GM18507 (cell line): ENCODE results near the gene CBR1.
"Not testable (repeated sequence)": the region's sequence is repeated elsewhere in the genome, so short reads cannot be mapped to it uniquely, and the experiment has no call there.

ENCODE experiments used
- DNase-seq: peaks from one replicate; pipeline ENCODE4 v3.0.0; 2011; ENCODE audit warnings: low read depth; ENCODE audit not compliant: insufficient read length; ENCODE audit errors: extremely low spot score
- FAIRE-seq: peaks from 2 replicates; lab custom pipeline; 2011; peaks lifted over from hg19 to GRCh38; lab: Jason Lieb, UNC

Gene CBR1

GRCh38 chr21:36045993-36046392 is 23.8 kb upstream of the CBR1 start:
- no peak for FAIRE-seq
- no peak for DNase-seq

- FAIRE-seq, result no peak
- no peak for DNase-seq
These were observed 22.7 kb upstream of the CBR1 start for GRCh38 chr21:36047139-36047538.

- DNase-seq (no peak), FAIRE-seq (no peak)
These were observed 21.5 kb upstream of the CBR1 start for GRCh38 chr21:36048357-36048756.

GRCh38 chr21:36052860-36053714 is 16.7 kb upstream of the CBR1 start:
- FAIRE-seq, result no peak
- DNase-seq, result no peak

GRCh38 chr21:36053715-36054062 is 16.1 kb upstream of the CBR1 start:
- no peak for DNase-seq
- FAIRE-seq, result no peak

GRCh38 chr21:36055551-36055950 is 14.3 kb upstream of the CBR1 start:
- FAIRE-seq, result no peak
- DNase-seq, result no peak

GRCh38 chr21:36059823-36060158 is 10.0 kb upstream of the CBR1 start:
- FAIRE-seq (peak; percentile 31), DNase-seq (no peak)

GRCh38 chr21:36060159-36060921 is 9.5 kb upstream of the CBR1 start, which contains the start of gene SETD4:
TSS of gene SETD4 (minus strand) at chr21:36060526. CDS start at chr21:36058888, 1,638 bp downstream.
- DNase-seq (peak; percentile 96), FAIRE-seq (peak; percentile 92)

- DNase-seq, result no peak
- no peak for FAIRE-seq
These were observed 8.4 kb upstream of the CBR1 start for GRCh38 chr21:36061445-36061844.

GRCh38 chr21:36063375-36064084 is 6.3 kb upstream of the CBR1 start:
- DNase-seq (no peak), FAIRE-seq (no peak)

GRCh38 chr21:36064085-36064460 is 5.8 kb upstream of the CBR1 start:
- no peak for FAIRE-seq
- DNase-seq, result no peak

GRCh38 chr21:36065497-36066036 is 4.3 kb upstream of the CBR1 start:
- DNase-seq, result no peak
- FAIRE-seq, result no peak

GRCh38 chr21:36068748-36069398 is 951 bp upstream of the CBR1 start:
- DNase-seq (no peak), FAIRE-seq (no peak)

GRCh38 chr21:36070999-36071398 is 1.2 kb downstream of the CBR1 start:
- no peak for FAIRE-seq

GRCh38 chr21:36072453-36073162 is 2.8 kb downstream of the CBR1 start:
- FAIRE-seq (no peak), DNase-seq (no peak)

More at GRCh38 chr21:36070999-36071398, 1.2 kb downstream of the CBR1 start:
- DNase-seq, result no peak

- FAIRE-seq, result no peak
- no peak for DNase-seq
These were observed 3.4 kb downstream of the CBR1 start for GRCh38 chr21:36073181-36073580.

GRCh38 chr21:36073911-36074310 is 4.1 kb downstream of the CBR1 start:
- not testable (repeated sequence) for FAIRE-seq, DNase-seq

GRCh38 chr21:36075171-36075570 is 5.3 kb downstream of the CBR1 start:
- FAIRE-seq (no peak), DNase-seq (no peak)

- FAIRE-seq (no peak), DNase-seq (no peak)
These were observed 6.1 kb downstream of the CBR1 start for GRCh38 chr21:36075953-36076352.
